Suppressor macrophage treated with lipopolysaccharide for 4 hours (primary cell): ENCODE results near the gene DLGAP1.

Experiments used
- DNase-seq: peaks from one replicate; pipeline ENCODE4 v3.0.0-alpha.2; 2020

Gene DLGAP1

DNA sequence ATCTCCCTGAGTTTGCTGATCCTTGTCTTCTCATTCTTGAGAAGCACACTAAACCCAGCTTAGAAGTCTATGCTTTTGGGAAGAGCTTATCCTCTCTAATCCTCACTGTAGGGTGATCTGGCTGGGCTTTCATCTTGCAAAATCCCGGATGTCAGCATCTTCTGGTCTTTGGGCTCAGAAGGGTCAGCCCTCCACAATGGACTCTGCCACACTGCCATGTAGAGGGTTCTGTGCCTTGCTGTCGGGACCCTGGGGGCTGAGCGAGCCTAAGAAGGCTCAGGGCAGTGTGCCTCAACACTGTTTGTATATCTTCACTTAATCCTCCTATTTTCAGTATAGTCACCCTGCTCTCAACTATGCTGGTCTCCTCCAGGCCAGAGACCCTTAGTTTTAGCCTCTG lies 902.8 kb downstream of the DLGAP1 start:
- no peak for DNase-seq

GRCh38 chr18:3547891-3548615 lies 907.1 kb downstream of the DLGAP1 start:
- DNase-seq, result no peak

GRCh38 chr18:3546106-3546505 lies 909.0 kb downstream of the DLGAP1 start:
- DNase-seq, result no peak

DNA sequence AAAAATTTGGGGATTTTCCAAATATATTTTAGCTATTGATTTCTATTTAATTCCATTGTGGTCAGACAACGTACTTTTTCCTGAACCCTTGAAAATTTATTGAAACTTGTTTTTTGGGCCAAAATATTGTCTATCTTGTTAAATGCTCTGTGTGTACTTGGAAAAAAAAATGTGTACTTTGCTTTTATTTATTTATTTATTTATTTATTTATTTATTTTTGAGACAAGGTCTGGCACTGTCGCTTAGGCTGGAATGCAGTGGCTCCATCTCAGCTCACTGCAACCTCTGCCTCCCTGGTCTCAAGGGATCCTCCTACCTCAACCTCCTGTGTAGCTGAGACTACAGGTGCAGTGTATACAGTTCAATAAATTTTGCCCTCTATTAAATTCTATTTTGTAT lies 910.6 kb downstream of the DLGAP1 start:
- no peak for DNase-seq

DNA sequence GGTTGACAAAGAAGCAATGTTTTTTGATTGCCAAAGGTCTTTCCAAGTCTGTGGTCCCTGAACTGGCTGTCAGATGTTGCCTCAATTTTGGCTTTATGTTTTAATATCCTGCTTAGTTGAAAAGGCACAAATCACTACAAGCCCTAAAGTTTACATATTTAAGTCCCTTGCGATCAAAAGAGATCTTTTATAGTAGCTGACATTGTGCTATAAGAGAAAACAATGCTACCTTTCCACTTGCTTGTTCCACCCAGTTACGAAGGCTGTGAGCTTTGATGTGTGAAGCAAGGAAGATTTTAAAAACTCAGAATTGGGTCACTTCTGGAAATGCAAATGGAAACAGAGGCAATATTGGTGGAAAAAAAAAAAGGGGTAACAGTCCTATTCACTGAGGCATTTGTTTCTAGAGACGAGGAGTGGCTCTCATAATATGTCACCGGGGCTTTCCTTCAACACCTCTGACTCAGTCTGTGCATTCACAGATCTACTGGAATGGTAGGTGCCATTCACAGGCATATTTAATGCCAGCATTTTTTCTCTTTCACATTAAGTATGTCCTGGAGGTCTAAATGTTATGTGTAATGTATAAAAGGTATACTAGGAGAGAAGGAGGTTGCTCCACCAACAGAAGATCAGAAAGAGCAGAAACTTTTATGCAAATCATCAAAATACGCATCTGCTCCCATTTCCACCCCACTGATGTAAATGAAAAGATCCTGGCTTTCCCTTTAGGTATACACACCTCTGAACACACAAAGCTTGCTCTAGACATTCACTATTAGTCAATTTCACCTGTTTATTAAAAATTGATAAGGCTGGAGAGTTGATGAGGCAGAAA lies 913.3 kb downstream of the DLGAP1 start:
- no peak for DNase-seq

- no peak for DNase-seq
Observed at GRCh38 chr18:3540805-3541548, 914.1 kb downstream of the DLGAP1 start.

DNA sequence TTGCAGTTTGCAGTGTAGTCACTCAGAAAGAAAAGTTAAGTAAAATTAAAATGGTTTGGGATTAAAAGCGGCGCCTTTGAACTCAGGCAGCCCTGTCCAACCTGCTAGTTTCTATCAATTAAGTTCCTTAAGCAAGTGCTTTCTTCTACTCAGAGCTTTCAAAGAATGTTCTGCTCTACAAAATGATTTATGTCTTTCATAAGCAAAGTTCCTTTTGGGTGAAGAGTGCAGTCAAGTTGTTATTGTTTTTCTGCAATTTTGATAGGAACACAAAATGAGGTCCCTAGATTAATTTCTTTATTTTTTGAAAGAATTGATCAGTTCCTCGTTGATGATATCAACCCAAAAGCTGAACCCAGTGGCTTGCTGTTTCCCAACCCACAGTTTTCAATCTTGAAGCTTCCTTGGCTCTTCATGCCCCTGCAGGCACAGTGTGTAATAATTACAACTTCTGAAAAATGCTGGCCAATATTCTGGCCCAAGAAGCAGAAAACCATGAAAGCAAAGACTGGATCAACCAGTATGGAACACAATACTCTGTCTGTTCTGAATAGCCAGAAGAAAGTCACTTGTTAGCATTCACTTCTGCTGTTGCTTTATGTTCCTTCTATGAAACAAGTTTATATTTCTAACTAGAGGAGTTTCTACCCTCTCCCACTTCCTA lies 916.0 kb downstream of the DLGAP1 start:
- no peak for DNase-seq

DNA sequence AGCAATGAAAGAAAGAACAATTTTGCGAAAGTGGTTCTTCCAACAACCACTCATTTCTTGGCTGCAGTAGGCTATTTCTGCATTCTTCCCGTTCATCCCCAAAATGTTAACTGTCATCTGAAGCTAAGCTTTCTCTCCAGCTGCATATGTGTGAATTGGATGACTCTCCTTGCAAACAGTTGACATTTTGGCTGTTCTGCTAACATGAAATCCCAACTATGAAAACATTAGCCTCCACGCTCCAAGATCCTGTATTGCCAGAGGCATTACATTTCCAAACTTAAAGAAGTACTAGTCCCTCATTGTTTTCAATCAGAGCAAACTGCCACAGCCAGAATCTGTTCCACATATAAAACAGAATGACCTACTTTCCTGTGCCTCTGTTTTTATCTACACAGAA lies 916.7 kb downstream of the DLGAP1 start:
- no peak for DNase-seq

- no peak for DNase-seq
Observed at GRCh38 chr18:3530807-3531206, 924.3 kb downstream of the DLGAP1 start.

GRCh38 chr18:3529601-3530000 lies 925.5 kb downstream of the DLGAP1 start:
- DNase-seq, result no peak

- DNase-seq, result no peak
Observed at GRCh38 chr18:3529077-3529476, 926.0 kb downstream of the DLGAP1 start.

GRCh38 chr18:3528231-3528630 lies 926.9 kb downstream of the DLGAP1 start:
- no peak for DNase-seq

- no peak for DNase-seq
Observed at GRCh38 chr18:3526421-3527354, 928.4 kb downstream of the DLGAP1 start.

- DNase-seq, result peak; percentile 8
Observed at GRCh38 chr18:3525870-3526420, 929.2 kb downstream of the DLGAP1 start.

DNA sequence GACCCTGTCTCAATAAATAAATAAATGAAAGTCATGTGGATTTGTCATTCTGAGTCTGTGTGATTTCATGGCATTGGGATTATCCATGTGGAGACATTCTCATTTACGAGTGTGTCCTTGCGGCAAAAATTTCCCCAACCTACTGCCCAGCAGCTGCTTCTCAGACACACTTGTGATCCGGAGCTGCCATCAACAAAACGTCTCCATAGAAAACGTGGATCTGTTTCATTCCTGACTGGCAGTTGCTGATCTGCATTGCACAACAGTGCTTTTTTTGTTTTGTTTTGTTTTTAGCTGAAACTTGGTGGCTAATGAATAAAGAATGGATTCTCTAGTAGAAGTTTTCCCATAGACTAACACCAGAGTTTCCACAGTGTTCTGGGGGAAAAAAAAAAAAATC lies 930.4 kb downstream of the DLGAP1 start:
- no peak for DNase-seq

GRCh38 chr18:3520230-3521085 lies 934.6 kb downstream of the DLGAP1 start:
- no peak for DNase-seq

- no peak for DNase-seq
Observed at GRCh38 chr18:3514312-3515216, 940.5 kb downstream of the DLGAP1 start.

DNA sequence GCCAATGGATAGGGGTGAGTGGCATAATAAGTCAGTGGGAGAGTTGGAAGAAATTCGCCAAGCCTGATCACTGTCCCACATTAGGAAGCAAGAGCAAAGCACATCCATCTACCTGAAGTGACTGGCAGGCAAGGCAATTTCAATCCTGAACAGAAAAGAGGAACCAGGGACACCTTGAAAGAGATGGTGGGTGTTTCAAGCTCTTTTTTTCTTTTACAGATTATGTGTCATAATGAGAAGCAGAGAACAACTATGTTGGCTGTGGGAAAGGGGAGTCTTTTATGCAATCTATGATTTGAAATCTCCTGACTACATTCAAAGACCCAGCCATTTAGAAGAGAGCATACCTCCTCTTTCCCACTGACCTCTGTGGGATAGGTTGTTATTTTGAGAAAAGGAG lies 941.6 kb downstream of the DLGAP1 start:
- no peak for DNase-seq

- no peak for DNase-seq
Observed at GRCh38 chr18:3511980-3512379, 943.1 kb downstream of the DLGAP1 start.

GRCh38 chr18:3510896-3511295 lies 944.2 kb downstream of the DLGAP1 start:
- no peak for DNase-seq
